ENCODE measurements around the gene SKA2.
"Not testable (repeated sequence)": the region's sequence is repeated elsewhere in the genome, so short reads cannot be mapped to it uniquely, and the experiment has no call there.

SKA2 gene

GRCh38 chr17:59154721-59155438 lies at the start of gene SKA2:
SKA2 (minus strand) TSS chr17:59155186; CDS start chr17:59155163, 23 bp downstream.
- DNase-seq = peak; percentile 96 to 97

GRCh38 chr17:59202320-59202719 lies 47.3 kb upstream of the SKA2 start:
- DNase-seq = no peak

- no peak for DNase-seq
These were observed 44.4 kb upstream of the SKA2 start for GRCh38 chr17:59199398-59199797.

GRCh38 chr17:59193336-59193862 lies 38.4 kb upstream of the SKA2 start:
- DNase-seq = no peak

- no peak for DNase-seq
These were observed 35.8 kb upstream of the SKA2 start for GRCh38 chr17:59190806-59191205.

GRCh38 chr17:59186850-59187249 lies 31.9 kb upstream of the SKA2 start:
- DNase-seq = no peak

GRCh38 chr17:59185997-59186396 lies 31.0 kb upstream of the SKA2 start:
- DNase-seq = no peak

- no peak for DNase-seq
These were observed 26.5 kb upstream of the SKA2 start for GRCh38 chr17:59181481-59181880.

- DNase-seq = no peak
These were observed 25.6 kb upstream of the SKA2 start for GRCh38 chr17:59180626-59181025.

GRCh38 chr17:59179601-59180000 lies 24.6 kb upstream of the SKA2 start:
- not testable (repeated sequence) for DNase-seq

GRCh38 chr17:59178266-59178985 lies 23.4 kb upstream of the SKA2 start:
- DNase-seq = no peak

GRCh38 chr17:59175076-59175475 lies 20.1 kb upstream of the SKA2 start:
- no peak for DNase-seq

GRCh38 chr17:59174671-59175070 lies 19.7 kb upstream of the SKA2 start:
- DNase-seq = no peak

GRCh38 chr17:59172436-59173004 lies 17.5 kb upstream of the SKA2 start:
- DNase-seq = no peak

- DNase-seq = no peak
These were observed 12.6 kb upstream of the SKA2 start for GRCh38 chr17:59167571-59168001.

- peak; percentile 28 to 35 for DNase-seq
These were observed 11.0 kb upstream of the SKA2 start for GRCh38 chr17:59165933-59166342.

GRCh38 chr17:59161477-59161876 lies 6.5 kb upstream of the SKA2 start:
- no peak for DNase-seq

GRCh38 chr17:59160157-59161025 lies 5.4 kb upstream of the SKA2 start:
- no peak for DNase-seq

- peak; percentile 88 to 92 for DNase-seq
These were observed 622 bp upstream of the SKA2 start, which contains the start of gene PRR11 for GRCh38 chr17:59155439-59156177. PRR11 (plus strand) TSS chr17:59155746; CDS start chr17:59169753, 14,007 bp downstream.

- DNase-seq = peak; percentile 17 to 28
These were observed 680 bp downstream of the SKA2 start for GRCh38 chr17:59154292-59154720.

- DNase-seq = no peak
These were observed 2.1 kb downstream of the SKA2 start for GRCh38 chr17:59152925-59153324.

- no peak for DNase-seq
These were observed 3.4 kb downstream of the SKA2 start for GRCh38 chr17:59151591-59151990.
